ENCODE measurements around the gene CEP350.

CEP350 gene

DNA sequence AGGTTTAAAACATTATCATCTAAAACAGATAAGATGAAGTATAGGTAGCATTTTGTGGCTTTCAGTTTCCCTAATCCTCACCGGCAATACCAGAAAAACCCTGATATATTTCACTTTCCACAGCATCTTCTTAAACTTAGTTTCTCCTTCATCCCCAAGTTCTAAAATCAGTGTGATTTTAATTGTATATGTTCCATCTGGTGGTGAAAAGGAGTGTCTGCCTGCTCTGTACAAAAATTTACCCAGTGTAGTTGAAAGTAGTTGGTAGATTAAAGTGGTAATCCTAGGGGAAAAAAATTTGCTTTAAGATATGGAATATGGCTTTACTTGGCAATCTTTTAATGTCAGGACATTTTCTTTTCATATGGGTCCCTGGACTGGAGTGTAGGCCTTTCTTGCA lies 74.3 kb downstream of the CEP350 start:
- peak; percentile 31 for TF ChIP-seq CTCF (conservative IDR thresholded peaks at IDR 0.05; ENCODE audit: low read length)
- no peak for DNase-seq (ENCODE audit: low read depth)
- no peak overlapping the region for H3K4me3 ChIP-seq (ENCODE audit: low read length)

DNA sequence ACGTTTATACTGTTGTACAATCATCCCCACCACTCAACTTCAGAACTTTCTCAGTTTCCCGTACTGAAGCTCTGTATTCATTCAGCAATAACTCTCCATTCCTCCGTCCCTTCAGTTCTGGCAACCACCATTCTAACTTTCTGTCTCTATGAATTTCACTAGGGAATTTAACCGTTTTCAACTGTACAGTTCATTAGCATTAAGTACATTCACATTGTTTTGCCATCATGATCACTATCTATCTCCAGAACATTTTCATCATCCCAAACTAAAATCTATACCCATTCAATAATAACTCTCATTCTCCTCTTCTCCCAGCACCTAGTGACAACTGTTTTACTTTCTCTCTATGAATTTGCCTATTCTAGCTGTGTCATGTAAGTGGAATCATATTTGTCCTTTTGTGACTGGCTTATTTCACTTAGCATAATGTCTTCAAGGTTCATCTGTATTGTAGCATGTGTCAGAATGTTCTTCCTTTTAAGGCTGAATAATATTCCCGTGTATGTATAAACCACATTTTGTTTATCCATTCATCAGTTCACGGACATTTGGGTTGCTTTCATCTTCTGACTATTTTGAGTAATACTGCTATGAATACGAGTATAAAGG lies 75.0 kb downstream of the CEP350 start:
- TF ChIP-seq CTCF (conservative IDR thresholded peaks at IDR 0.05; ENCODE audit: low read length), result no peak
- no peak overlapping the region for H3K4me3 ChIP-seq (ENCODE audit: low read length)
- no peak for DNase-seq (ENCODE audit: low read depth)

GRCh38 chr1:180031664-180032063 lies 77.1 kb downstream of the CEP350 start:
- no peak for TF ChIP-seq CTCF (conservative IDR thresholded peaks at IDR 0.05; ENCODE audit: low read length)
- DNase-seq (ENCODE audit: low read depth), result no peak
- H3K4me3 ChIP-seq (ENCODE audit: low read length), result no peak overlapping the region

GRCh38 chr1:180033390-180033789 lies 78.8 kb downstream of the CEP350 start:
- no peak for DNase-seq (ENCODE audit: low read depth)
- H3K4me3 ChIP-seq (ENCODE audit: low read length), result no peak overlapping the region
- TF ChIP-seq CTCF (conservative IDR thresholded peaks at IDR 0.05; ENCODE audit: low read length), result no peak

DNA sequence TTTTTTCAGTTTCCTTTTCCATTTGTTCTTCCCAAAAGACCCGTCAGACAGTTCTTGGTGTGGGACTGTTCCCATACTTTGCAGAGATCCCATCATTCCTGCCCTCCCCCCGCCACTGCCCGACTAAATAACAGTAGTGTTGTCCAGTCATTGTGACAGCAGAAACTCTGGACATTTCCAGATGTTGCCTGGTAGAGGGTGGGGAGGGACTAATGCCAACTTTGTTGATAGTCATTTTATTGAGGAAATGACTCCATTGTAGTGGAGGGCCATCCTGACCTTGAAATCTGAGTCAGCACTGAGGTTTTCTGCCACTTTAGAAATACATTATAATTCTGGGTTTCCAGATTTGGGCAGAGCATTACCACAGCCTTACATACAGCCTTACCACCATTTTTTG lies 85.4 kb downstream of the CEP350 start:
- DNase-seq (ENCODE audit: low read depth), result peak; percentile 74
- TF ChIP-seq CTCF (conservative IDR thresholded peaks at IDR 0.05; ENCODE audit: low read length), result no peak
- no peak overlapping the region for H3K4me3 ChIP-seq (ENCODE audit: low read length)

DNA sequence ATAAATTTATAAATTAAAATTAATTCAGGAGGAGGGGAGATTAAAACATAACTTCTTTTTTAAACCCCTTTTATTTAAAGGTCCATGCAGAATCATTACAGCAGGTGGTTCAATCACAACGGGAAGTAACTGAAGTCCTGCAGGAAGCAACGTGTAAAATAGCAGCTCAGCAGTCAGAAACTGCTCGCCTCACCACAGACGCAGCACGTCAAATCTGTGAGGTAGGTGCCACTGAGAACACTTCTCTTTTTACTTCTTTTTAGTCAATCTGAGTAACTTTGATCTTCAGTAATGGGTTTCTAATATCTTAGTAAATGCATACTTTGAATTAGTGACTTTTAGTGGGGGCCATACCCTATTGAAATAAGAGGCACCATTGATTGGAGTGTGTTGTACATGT lies 87.0 kb downstream of the CEP350 start:
- no peak overlapping the region for H3K4me3 ChIP-seq (ENCODE audit: low read length)
- no peak for DNase-seq (ENCODE audit: low read depth)
- no peak for TF ChIP-seq CTCF (conservative IDR thresholded peaks at IDR 0.05; ENCODE audit: low read length)

- peak; percentile 59 for DNase-seq (ENCODE audit: low read depth)
- H3K4me3 ChIP-seq (ENCODE audit: low read length), result no peak overlapping the region
- no peak for TF ChIP-seq CTCF (conservative IDR thresholded peaks at IDR 0.05; ENCODE audit: low read length)
Observed at GRCh38 chr1:180042988-180043622, 88.5 kb downstream of the CEP350 start.
